SK-N-SH treated with all-trans-retinoic acid at 6 μM for 48 hours (cell line): ENCODE measurements around the gene VSTM4.

Experiments used
- ATAC-seq: fragments of 200-7000 bp; cut with Tn5 transposase; 3 replicates; pipeline ENCODE4 v1.9.1; 2020; ENCODE audit warnings: mild to moderate bottlenecking, moderate library complexity
- ARNTL ChIP-seq: fragments of 450-650 bp; formaldehyde crosslinking; IDR thresholded peaks from 2 replicates; pipeline ENCODE4 v1.5.0; 2020; ENCODE audit warnings: low read depth, mild to moderate bottlenecking, moderate library complexity, borderline replicate concordance
- BACH2 ChIP-seq: fragments of 250-450 bp; sonication (Bioruptor Pico); IDR thresholded peaks from 2 replicates; pipeline ENCODE4 v1.9.0; 2021; ENCODE audit warnings: mild to moderate bottlenecking, borderline replicate concordance
- CSDC2 ChIP-seq: fragments of 250-450 bp; sonication (Bioruptor Pico); IDR thresholded peaks from 2 replicates; pipeline ENCODE4 v1.5.0; 2020; ENCODE audit warnings: mild to moderate bottlenecking, moderate library complexity
- CSRNP3 ChIP-seq: fragments of 250-450 bp; sonication (Bioruptor Pico); IDR thresholded peaks from 2 replicates; pipeline ENCODE4 v1.5.1; 2021; ENCODE audit warnings: mild to moderate bottlenecking, moderate library complexity
- ESRRG ChIP-seq: fragments of 250-450 bp; sonication (Bioruptor Pico); IDR thresholded peaks from 2 replicates; pipeline ENCODE4 v1.6.1; 2021; ENCODE audit warnings: mild to moderate bottlenecking
- GLIS3 ChIP-seq: fragments of 250-450 bp; sonication (Bioruptor Pico); IDR thresholded peaks from 2 replicates; pipeline ENCODE4 v1.5.0; 2020; ENCODE audit warnings: mild to moderate bottlenecking, moderate library complexity
- ISL1 ChIP-seq: fragments of 250-450 bp; sonication (Bioruptor Pico); IDR thresholded peaks from 2 replicates; pipeline ENCODE4 v2.1.2; 2022; ENCODE audit warnings: mild to moderate bottlenecking, moderate library complexity
- OSR1 ChIP-seq: fragments of 250-450 bp; sonication (Bioruptor Pico); IDR thresholded peaks from 2 replicates; pipeline ENCODE4 v1.8.0; 2022; ENCODE audit warnings: moderate library complexity, mild to moderate bottlenecking, inconsistent platforms
- PPARA ChIP-seq: fragments of 250-450 bp; sonication (Bioruptor Pico); IDR thresholded peaks from 2 replicates; pipeline ENCODE4 v1.5.0; 2020; ENCODE audit warnings: mild to moderate bottlenecking, borderline replicate concordance
- RARB ChIP-seq: fragments of 250-450 bp; sonication (Bioruptor Pico); IDR thresholded peaks from 2 replicates; pipeline ENCODE4 v1.8.0; 2021; ENCODE audit warnings: mild to moderate bottlenecking, moderate library complexity
- SNAI2 ChIP-seq: fragments of 250-450 bp; sonication (Bioruptor Pico); IDR thresholded peaks from 2 replicates; pipeline ENCODE4 v1.5.0; 2020; ENCODE audit warnings: mild to moderate bottlenecking, moderate library complexity
- TCF4 ChIP-seq: fragments of 250-450 bp; sonication (Bioruptor Pico); IDR thresholded peaks from 2 replicates; pipeline ENCODE4 v1.8.0; 2021; ENCODE audit warnings: mild to moderate bottlenecking, moderate library complexity, borderline replicate concordance
- TOX ChIP-seq: fragments of 250-450 bp; sonication (Bioruptor Pico); IDR thresholded peaks from 2 replicates; pipeline ENCODE4 v1.8.0; 2021; ENCODE audit warnings: mild to moderate bottlenecking, moderate library complexity, borderline replicate concordance
- TSHZ2 ChIP-seq: fragments of 250-450 bp; sonication (Bioruptor Pico); IDR thresholded peaks from 2 replicates; pipeline ENCODE4 v1.5.0; 2020; ENCODE audit warnings: mild to moderate bottlenecking, moderate library complexity
- ZC3H10 ChIP-seq: fragments of 250-450 bp; sonication (Bioruptor Pico); IDR thresholded peaks from 2 replicates; pipeline ENCODE4 v1.5.1; 2021; ENCODE audit warnings: mild to moderate bottlenecking, moderate library complexity
- ZFP3 ChIP-seq: fragments of 250-450 bp; sonication (Bioruptor Pico); IDR thresholded peaks from 2 replicates; pipeline ENCODE4 v1.5.0; 2020; ENCODE audit warnings: mild to moderate bottlenecking, moderate library complexity
- ZFP30 ChIP-seq: fragments of 450-650 bp; formaldehyde crosslinking; IDR thresholded peaks from 2 replicates; pipeline ENCODE4 v1.5.0; 2022; ENCODE audit warnings: mild to moderate bottlenecking, moderate library complexity
- ZNF565 ChIP-seq: fragments of 450-650 bp; formaldehyde crosslinking; conservative IDR thresholded peaks from 2 replicates; pipeline ENCODE4 v1.5.0; 2020; ENCODE audit warnings: low read depth, mild to moderate bottlenecking, moderate library complexity
- ZNF70 ChIP-seq: fragments of 450-650 bp; formaldehyde crosslinking; IDR thresholded peaks from 2 replicates; pipeline ENCODE4 v1.5.0; 2020; ENCODE audit warnings: mild to moderate bottlenecking, moderate library complexity
- ZNF8 ChIP-seq: fragments of 450-650 bp; formaldehyde crosslinking; IDR thresholded peaks from 2 replicates; pipeline ENCODE4 v1.5.0; 2020; ENCODE audit warnings: mild to moderate bottlenecking, moderate library complexity
- TF ChIP-seq, protein P1 (sequence below): fragments of 250-450 bp; sonication (Bioruptor Pico); IDR thresholded peaks from 2 replicates; pipeline ENCODE4 v1.5.1; 2020; ENCODE audit warnings: low read depth, mild to moderate bottlenecking, moderate library complexity
- TF ChIP-seq, protein P2 (sequence below): fragments of 250-450 bp; sonication (Bioruptor Pico); IDR thresholded peaks from 2 replicates; pipeline ENCODE4 v1.8.0; 2020; ENCODE audit warnings: mild to moderate bottlenecking, moderate library complexity, borderline replicate concordance
- TF ChIP-seq, protein P3 (sequence below): fragments of 250-450 bp; sonication (Bioruptor Pico); IDR thresholded peaks from 2 replicates; pipeline ENCODE4 v1.8.0; 2021; ENCODE audit warnings: low read depth, mild to moderate bottlenecking, moderate library complexity, borderline replicate concordance

Gene VSTM4

GRCh38 chr10:49160110-49160509 is 44.8 kb upstream of the VSTM4 start:
- TF ChIP-seq BACH2 (no peak), ZFP30 (CRISPR knock-in tag) (no peak)
- TF ChIP-seq, protein P1, sequence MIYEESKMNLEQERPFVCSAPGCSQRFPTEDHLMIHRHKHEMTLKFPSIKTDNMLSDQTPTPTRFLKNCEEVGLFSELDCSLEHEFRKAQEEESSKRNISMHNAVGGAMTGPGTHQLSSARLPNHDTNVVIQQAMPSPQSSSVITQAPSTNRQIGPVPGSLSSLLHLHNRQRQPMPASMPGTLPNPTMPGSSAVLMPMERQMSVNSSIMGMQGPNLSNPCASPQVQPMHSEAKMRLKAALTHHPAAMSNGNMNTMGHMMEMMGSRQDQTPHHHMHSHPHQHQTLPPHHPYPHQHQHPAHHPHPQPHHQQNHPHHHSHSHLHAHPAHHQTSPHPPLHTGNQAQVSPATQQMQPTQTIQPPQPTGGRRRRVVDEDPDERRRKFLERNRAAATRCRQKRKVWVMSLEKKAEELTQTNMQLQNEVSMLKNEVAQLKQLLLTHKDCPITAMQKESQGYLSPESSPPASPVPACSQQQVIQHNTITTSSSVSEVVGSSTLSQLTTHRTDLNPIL (CRISPR knock-in tag): no peak
- ATAC-seq: no peak

DNA sequence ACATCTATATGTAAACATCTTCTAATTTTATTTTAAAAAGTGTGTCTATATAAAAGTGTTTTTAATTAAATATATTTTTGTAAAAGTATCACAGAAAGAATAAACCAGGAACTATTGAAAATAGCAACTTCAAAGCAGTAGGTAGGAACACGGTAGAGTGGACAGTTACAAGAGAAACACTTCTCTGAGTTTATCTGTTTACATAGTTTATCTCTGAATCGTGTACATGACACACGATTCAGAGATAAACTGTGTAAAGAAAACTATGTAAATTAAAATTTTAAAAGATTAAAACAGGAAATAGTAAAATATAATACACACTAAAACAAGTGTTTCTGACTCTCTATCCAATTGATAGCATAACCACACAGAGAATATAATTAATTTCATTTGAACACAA is 43.6 kb upstream of the VSTM4 start:
- no peak for ATAC-seq
- TF ChIP-seq BACH2 (no peak), ZNF565 (CRISPR knock-in tag) (no peak), ZFP30 (CRISPR knock-in tag) (no peak), ZNF8 (CRISPR knock-in tag) (no peak), ESRRG (CRISPR knock-in tag) (no peak), CSDC2 (no peak), SNAI2 (CRISPR knock-in tag) (no peak), ISL1 (CRISPR knock-in tag) (no peak), TOX (no peak), ARNTL (CRISPR knock-in tag) (no peak), OSR1 (no peak), ZFP3 (CRISPR knock-in tag) (no peak), RARB (no peak), PPARA (CRISPR knock-in tag) (no peak), CSRNP3 (CRISPR knock-in tag) (no peak), TCF4 (no peak), GLIS3 (CRISPR knock-in tag) (no peak)
- TF ChIP-seq, protein P2, sequence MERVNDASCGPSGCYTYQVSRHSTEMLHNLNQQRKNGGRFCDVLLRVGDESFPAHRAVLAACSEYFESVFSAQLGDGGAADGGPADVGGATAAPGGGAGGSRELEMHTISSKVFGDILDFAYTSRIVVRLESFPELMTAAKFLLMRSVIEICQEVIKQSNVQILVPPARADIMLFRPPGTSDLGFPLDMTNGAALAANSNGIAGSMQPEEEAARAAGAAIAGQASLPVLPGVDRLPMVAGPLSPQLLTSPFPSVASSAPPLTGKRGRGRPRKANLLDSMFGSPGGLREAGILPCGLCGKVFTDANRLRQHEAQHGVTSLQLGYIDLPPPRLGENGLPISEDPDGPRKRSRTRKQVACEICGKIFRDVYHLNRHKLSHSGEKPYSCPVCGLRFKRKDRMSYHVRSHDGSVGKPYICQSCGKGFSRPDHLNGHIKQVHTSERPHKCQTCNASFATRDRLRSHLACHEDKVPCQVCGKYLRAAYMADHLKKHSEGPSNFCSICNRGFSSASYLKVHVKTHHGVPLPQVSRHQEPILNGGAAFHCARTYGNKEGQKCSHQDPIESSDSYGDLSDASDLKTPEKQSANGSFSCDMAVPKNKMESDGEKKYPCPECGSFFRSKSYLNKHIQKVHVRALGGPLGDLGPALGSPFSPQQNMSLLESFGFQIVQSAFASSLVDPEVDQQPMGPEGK: no peak
- TF ChIP-seq, protein P1 (CRISPR knock-in tag): no peak
- TF ChIP-seq, protein P3, sequence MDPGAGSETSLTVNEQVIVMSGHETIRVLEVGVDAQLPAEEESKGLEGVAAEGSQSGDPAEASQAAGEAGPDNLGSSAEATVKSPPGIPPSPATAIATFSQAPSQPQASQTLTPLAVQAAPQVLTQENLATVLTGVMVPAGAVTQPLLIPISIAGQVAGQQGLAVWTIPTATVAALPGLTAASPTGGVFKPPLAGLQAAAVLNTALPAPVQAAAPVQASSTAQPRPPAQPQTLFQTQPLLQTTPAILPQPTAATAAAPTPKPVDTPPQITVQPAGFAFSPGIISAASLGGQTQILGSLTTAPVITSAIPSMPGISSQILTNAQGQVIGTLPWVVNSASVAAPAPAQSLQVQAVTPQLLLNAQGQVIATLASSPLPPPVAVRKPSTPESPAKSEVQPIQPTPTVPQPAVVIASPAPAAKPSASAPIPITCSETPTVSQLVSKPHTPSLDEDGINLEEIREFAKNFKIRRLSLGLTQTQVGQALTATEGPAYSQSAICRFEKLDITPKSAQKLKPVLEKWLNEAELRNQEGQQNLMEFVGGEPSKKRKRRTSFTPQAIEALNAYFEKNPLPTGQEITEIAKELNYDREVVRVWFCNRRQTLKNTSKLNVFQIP (CRISPR knock-in tag): no peak
- TF ChIP-seq, all 23 proteins: peak for 0

DNA sequence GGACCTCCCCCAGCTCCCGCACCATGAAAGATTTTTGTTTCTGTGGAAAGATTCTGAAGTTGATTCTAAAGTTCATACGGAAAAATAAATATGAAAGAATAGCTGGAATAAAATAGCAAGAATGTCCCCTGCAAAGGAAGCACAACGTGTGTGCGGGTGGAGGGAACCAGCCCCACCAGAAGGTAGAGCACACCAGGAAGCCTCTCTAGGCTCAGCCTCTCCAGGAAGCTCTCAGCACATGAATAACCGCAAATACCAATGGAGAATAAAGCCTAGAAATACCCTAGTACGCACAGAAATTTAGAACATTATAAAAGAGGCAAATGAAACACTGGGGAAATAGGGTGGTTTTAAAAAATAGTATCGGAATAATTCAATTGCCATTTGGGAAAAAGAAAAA is 43.1 kb upstream of the VSTM4 start:
- no peak for TF ChIP-seq ZFP30 (CRISPR knock-in tag)
- TF ChIP-seq ZNF70 (CRISPR knock-in tag): no peak
- no peak for TF ChIP-seq ISL1 (CRISPR knock-in tag)
- TF ChIP-seq ZFP3 (CRISPR knock-in tag): no peak
- TF ChIP-seq TSHZ2: no peak
- TF ChIP-seq BACH2: no peak
- TF ChIP-seq, protein P3 (CRISPR knock-in tag): no peak
- TF ChIP-seq CSRNP3 (CRISPR knock-in tag): no peak
- no peak for TF ChIP-seq ARNTL (CRISPR knock-in tag)
- TF ChIP-seq RARB: no peak
- TF ChIP-seq GLIS3 (CRISPR knock-in tag): no peak
- TF ChIP-seq ESRRG (CRISPR knock-in tag): no peak
- TF ChIP-seq OSR1: no peak
- no peak for TF ChIP-seq CSDC2
- TF ChIP-seq PPARA (CRISPR knock-in tag): no peak
- no peak for TF ChIP-seq ZC3H10
- no peak for TF ChIP-seq TOX

More for the DNA sequence above, 43.1 kb upstream of the VSTM4 start:
- no peak for ATAC-seq
